Measurements from ENCODE around the gene SPDEF.

Gene SPDEF

GRCh38 chr6:34558172-34558714, 2.1 kb upstream of the SPDEF start:
- no peak for TF ChIP-seq ISL1 (CRISPR knock-in tag; IDR thresholded peaks at IDR 0.05)
- no peak for ATAC-seq

GRCh38 chr6:34557228-34557627, 1.1 kb upstream of the SPDEF start:
- no peak for ATAC-seq
- TF ChIP-seq TOX (CRISPR knock-in tag; IDR thresholded peaks at IDR 0.05; ENCODE audit: borderline replicate concordance) (no peak), OSR1 (CRISPR knock-in tag; IDR thresholded peaks at IDR 0.05) (no peak), PATZ1 (CRISPR knock-in tag; IDR thresholded peaks at IDR 0.05; ENCODE audit: borderline replicate concordance) (no peak), GLIS3 (CRISPR knock-in tag; IDR thresholded peaks at IDR 0.05) (no peak), CSRNP3 (CRISPR knock-in tag; IDR thresholded peaks at IDR 0.05) (no peak), BACH2 (CRISPR knock-in tag; IDR thresholded peaks at IDR 0.05; ENCODE audit: borderline replicate concordance) (no peak), POU6F1 (CRISPR knock-in tag; IDR thresholded peaks at IDR 0.05; ENCODE audit: borderline replicate concordance, low read depth) (no peak), ZNF565 (CRISPR knock-in tag; conservative IDR thresholded peaks at IDR 0.05; ENCODE audit: low read depth) (no peak), ESRRG (CRISPR knock-in tag; IDR thresholded peaks at IDR 0.05) (no peak), SNAI2 (CRISPR knock-in tag; IDR thresholded peaks at IDR 0.05) (no peak), ZNF8 (CRISPR knock-in tag; IDR thresholded peaks at IDR 0.05) (no peak), ZFP3 (CRISPR knock-in tag; IDR thresholded peaks at IDR 0.05) (no peak), TSHZ2 (CRISPR knock-in tag; IDR thresholded peaks at IDR 0.05) (no peak), ZC3H10 (CRISPR knock-in tag; IDR thresholded peaks at IDR 0.05) (no peak), CREB5 (CRISPR knock-in tag; IDR thresholded peaks at IDR 0.05; ENCODE audit: low read depth) (no peak), ZFP30 (CRISPR knock-in tag; IDR thresholded peaks at IDR 0.05) (no peak)

GRCh38 chr6:34556493-34556892, 364 bp upstream of the SPDEF start:
- no peak for ATAC-seq
- TF ChIP-seq TOX (CRISPR knock-in tag; IDR thresholded peaks at IDR 0.05; ENCODE audit: borderline replicate concordance) (no peak), ZC3H10 (CRISPR knock-in tag; IDR thresholded peaks at IDR 0.05) (no peak), ZFP30 (CRISPR knock-in tag; IDR thresholded peaks at IDR 0.05) (no peak), ARNTL (CRISPR knock-in tag; IDR thresholded peaks at IDR 0.05; ENCODE audit: borderline replicate concordance, low read depth) (no peak), CREB5 (CRISPR knock-in tag; IDR thresholded peaks at IDR 0.05; ENCODE audit: low read depth) (no peak), ZNF8 (CRISPR knock-in tag; IDR thresholded peaks at IDR 0.05) (no peak), ZFP3 (CRISPR knock-in tag; IDR thresholded peaks at IDR 0.05) (no peak), TSHZ2 (CRISPR knock-in tag; IDR thresholded peaks at IDR 0.05) (no peak), BACH2 (CRISPR knock-in tag; IDR thresholded peaks at IDR 0.05; ENCODE audit: borderline replicate concordance) (no peak), RARB (CRISPR knock-in tag; IDR thresholded peaks at IDR 0.05) (no peak), ZNF70 (CRISPR knock-in tag; IDR thresholded peaks at IDR 0.05) (no peak), CSRNP3 (CRISPR knock-in tag; IDR thresholded peaks at IDR 0.05) (no peak), ISL1 (CRISPR knock-in tag; IDR thresholded peaks at IDR 0.05) (no peak), SNAI2 (CRISPR knock-in tag; IDR thresholded peaks at IDR 0.05) (no peak), CSDC2 (CRISPR knock-in tag; IDR thresholded peaks at IDR 0.05) (no peak)
